Adrenal gland (tissue), 5 donors: ENCODE data around the gene FBN3.

Source experiments
- POLR2A ChIP-seq, 2 donors: fragments of 450-650 bp; IDR thresholded peaks; one replicate each; pipeline ENCODE4 v1.6.1; 2017; ENCODE audit warnings: antibody characterized with exemption in 2 of 2, mild to moderate bottlenecking in 2 of 2, moderate library complexity in 1 of 2
- TF ChIP-seq, protein P1 (sequence below), 6 experiments: fragments of 450-650 bp in 4 of 6; fragments of 200-600 bp in 2 of 6; sonication (generic) in 1 of 6; IDR thresholded peaks; 1 replicate in 5 of 6; 2 replicates in 1 of 6; pipeline versions ENCODE4 v1.5.1 to v1.8.0; 2016 to 2021; ENCODE audit warnings: antibody characterized with exemption in 6 of 6, mild to moderate bottlenecking in 2 of 6, moderate library complexity in 1 of 6
- donor health status: DM: no; HTN: no; CAD: no.

- TF ChIP-seq, protein P1, sequence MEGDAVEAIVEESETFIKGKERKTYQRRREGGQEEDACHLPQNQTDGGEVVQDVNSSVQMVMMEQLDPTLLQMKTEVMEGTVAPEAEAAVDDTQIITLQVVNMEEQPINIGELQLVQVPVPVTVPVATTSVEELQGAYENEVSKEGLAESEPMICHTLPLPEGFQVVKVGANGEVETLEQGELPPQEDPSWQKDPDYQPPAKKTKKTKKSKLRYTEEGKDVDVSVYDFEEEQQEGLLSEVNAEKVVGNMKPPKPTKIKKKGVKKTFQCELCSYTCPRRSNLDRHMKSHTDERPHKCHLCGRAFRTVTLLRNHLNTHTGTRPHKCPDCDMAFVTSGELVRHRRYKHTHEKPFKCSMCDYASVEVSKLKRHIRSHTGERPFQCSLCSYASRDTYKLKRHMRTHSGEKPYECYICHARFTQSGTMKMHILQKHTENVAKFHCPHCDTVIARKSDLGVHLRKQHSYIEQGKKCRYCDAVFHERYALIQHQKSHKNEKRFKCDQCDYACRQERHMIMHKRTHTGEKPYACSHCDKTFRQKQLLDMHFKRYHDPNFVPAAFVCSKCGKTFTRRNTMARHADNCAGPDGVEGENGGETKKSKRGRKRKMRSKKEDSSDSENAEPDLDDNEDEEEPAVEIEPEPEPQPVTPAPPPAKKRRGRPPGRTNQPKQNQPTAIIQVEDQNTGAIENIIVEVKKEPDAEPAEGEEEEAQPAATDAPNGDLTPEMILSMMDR (IDR thresholded peaks at IDR 0.05): no peak
- no peak for TF ChIP-seq POLR2A (IDR thresholded peaks at IDR 0.05)
Observed at GRCh38 chr19:8052464-8052859, 96.9 kb downstream of the FBN3 start, which contains the start of gene CCL25.
